ENCODE data around the gene AXL.

- no peak for TF ChIP-seq CTCF (conservative IDR thresholded peaks at IDR 0.05 in 1 of 2, IDR thresholded peaks at IDR 0.05 in 1 of 2; ENCODE audit: extremely low read depth in 1 of 2, insufficient read depth in 1 of 2, low read depth in 1 of 2, low read length in 2 of 2)
- TF ChIP-seq EZH2 (IDR thresholded peaks at IDR 0.05; ENCODE audit: borderline replicate concordance, low read length): no peak
Observed at GRCh38 chr19:41234512-41235168, 15.6 kb downstream of the AXL start.

All from mammary epithelial cell (primary cell).